ACHN (cell line): ENCODE measurements around the gene PRKCB.

ENCODE experiments used
- DNase-seq: peaks from one replicate; pipeline ENCODE4 v3.0.0-alpha.2; 2015
- in situ Hi-C: cut with HindIII; loops from 2 replicates; pipeline ENCODE4 v1.10.0; 2017; ENCODE audit warnings: low sequenced_read_pairs, low pct_ligation_motif_present, low pct_unique_long_range_greater_than_20kb

Gene PRKCB

GRCh38 chr16:24255456-24256371 lies 419.9 kb downstream of the PRKCB start, which contains the start of gene CACNG3:
Gene CACNG3 (plus strand): TSS chr16:24256335. CDS start chr16:24256755, 420 bp downstream.
- in situ Hi-C loops, result no loop called here
- DNase-seq, result peak; percentile 66

- no peak for DNase-seq
- in situ Hi-C loops, result no loop called here
These were observed 422.2 kb downstream of the PRKCB start for GRCh38 chr16:24257958-24258357.

- in situ Hi-C loops, result no loop called here
- DNase-seq, result no peak
These were observed 423.0 kb downstream of the PRKCB start for GRCh38 chr16:24258791-24259190.

DNA sequence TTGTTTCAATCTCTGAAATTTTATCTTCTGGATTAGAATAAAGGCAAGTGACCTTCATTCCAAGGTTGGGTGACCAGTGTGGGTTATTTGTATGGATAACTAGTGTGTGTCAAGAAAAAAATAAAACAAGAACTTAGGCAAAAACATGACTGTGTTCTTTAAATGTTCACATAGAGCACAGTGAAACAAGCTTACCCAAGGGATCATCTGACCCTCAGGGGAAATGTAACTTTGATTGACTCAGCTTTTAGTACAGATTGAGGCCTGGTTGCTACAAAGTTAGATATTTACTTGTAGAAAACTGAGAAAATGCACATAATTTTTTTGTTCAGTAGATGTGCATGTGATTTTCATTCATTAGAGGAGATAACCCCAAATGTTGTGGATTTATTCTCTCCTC lies 427.0 kb downstream of the PRKCB start:
- no peak for DNase-seq
- in situ Hi-C loops, result no loop called here
